Mononuclear cell (primary cell): ENCODE results near the gene CEBPG. TPM values are rescaled to one million over a fixed set of nuclear protein-coding genes. Genes with fewer than 3 reads are reported as not detected.

Experiments used
- H3K27me3 ChIP-seq: 2 replicates; pipeline ENCODE4 v1.6.0; 2011; ENCODE audit warnings: low read length, control low read depth; ENCODE audit not compliant: insufficient read depth
- H3K4me1 ChIP-seq: 2 replicates; pipeline ENCODE4 v1.5.1; 2011; ENCODE audit warnings: mild to moderate bottlenecking, low read length, control low read depth; ENCODE audit not compliant: insufficient read depth
- H3K4me3 ChIP-seq: 2 replicates; pipeline ENCODE4 v1.5.1; 2011; ENCODE audit warnings: mild to moderate bottlenecking, low read length, moderate library complexity
- H3K9me3 ChIP-seq: 2 replicates; pipeline ENCODE4 v1.5.1; 2011; ENCODE audit warnings: low read depth, mild to moderate bottlenecking, control low read depth, low read length
- total RNA-seq: library from RNA; depleted of rRNA; stranded (reverse); fragments of >200 nt; gene quantifications from one replicate; pipeline ENCODE4 v1.2.3, GENCODE V29; 2012

Gene CEBPG
- total RNA-seq, 1 donor = 25.3 TPM

DNA sequence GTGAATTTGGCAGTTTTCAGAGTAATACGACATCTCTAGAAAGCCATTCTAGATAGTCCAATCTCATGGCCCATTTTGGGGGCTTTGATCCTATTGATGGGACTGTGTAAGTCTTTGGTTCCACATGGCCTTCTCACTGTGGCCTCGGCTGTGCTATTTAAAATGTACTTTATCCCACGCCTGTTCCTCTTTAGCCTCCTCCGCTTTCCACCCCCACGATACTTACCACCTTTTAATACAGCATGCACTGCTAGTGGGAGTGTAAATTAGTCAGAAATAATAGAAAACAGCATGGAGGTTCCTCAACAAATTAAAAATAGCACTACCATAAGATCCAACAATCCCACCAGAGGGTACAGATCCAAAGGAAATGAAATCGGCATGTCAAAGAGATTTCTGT lies 28.3 kb upstream of the CEBPG start:
- H3K27me3 ChIP-seq = peaks cover 26% of the 10 kb centered on the region
- no peaks in the 10 kb centered on the region for H3K9me3 ChIP-seq
- H3K4me3 ChIP-seq = no peak overlapping the region

DNA sequence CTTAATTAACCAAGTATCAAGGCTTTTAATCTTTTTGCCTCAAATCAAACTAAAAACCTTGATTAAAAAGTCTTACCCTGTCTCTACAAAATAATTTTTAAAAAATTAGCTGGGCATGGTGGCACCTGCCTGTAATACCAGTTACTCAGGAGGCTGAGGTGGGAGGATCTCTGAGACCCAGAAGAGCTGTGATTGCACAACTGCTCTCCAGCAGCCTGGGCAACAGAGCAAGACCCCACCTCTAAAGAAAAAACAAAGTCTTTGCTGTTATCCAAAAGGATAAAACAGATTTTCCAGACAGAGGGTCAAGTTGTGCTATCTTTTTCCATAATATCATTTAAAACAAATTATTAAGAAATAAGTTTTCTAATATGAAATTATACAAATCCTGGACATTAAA lies 26.8 kb upstream of the CEBPG start:
- H3K4me1 ChIP-seq = no peaks in the 10 kb centered on the region
- H3K4me3 ChIP-seq = no peak overlapping the region
- no peaks in the 10 kb centered on the region for H3K9me3 ChIP-seq
- H3K27me3 ChIP-seq = peaks cover 26% of the 10 kb centered on the region

More for the DNA sequence above, 28.3 kb upstream of the CEBPG start:
- no peaks in the 10 kb centered on the region for H3K4me1 ChIP-seq

DNA sequence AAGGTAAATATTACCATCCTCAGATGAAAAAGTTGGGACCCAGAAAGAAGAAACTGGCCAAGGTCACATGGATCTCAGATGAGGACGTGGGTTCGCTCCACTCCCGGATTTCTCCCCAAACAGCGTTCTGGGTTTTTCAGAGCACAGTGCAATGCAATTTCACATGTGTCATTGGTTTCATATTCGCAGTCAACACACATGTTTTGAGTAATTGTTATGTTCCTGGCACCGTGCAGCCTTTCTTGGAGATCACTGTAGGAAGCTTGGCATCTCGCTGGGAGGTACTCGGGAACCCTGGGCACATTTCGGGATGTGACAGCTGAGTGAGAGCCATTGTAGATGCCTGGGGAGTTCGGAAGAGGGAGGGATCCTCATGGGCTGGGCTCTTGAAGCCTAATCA lies 26.2 kb upstream of the CEBPG start:
- no peaks in the 10 kb centered on the region for H3K9me3 ChIP-seq
- H3K27me3 ChIP-seq = peaks cover 26% of the 10 kb centered on the region
- no peak overlapping the region for H3K4me3 ChIP-seq
- no peaks in the 10 kb centered on the region for H3K4me1 ChIP-seq

DNA sequence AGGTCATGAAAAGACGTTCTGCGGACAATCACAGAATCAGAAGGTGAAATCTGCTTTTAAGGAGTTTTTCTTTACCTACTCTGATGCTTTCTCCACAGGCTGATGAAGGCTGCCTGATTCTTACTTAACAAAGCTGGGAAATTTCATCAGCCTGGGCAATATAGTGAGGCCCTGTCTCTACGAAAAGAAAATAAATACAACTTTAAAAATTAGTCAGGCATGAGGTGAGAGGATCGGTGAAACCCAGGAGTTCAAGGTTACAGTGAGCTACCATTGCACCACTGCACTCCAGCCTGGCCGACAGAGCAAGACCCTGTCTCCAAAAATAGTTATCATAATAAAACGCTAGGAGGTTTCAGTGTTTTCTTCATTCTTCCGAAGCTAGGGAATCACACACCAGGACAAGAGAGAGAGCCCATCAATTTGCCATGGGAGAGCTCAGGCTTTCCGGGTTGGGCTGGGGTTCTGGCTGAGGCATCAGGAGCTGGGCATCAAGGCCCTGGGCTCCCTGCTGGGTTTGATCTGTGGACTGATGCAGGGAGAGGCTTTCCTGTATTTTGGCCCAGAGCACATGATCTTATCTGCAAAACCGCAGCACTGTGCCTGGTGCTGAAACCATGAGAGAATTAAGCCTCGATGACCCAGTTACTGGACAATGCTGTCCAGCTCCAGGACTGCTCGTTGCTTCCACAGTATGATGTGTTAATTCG lies 25.1 kb upstream of the CEBPG start:
- Histone ChIP-seq H3K4me3 (no peak overlapping the region), H3K27me3 (peaks cover 21% of the 10 kb centered on the region), H3K9me3 (no peaks in the 10 kb centered on the region), H3K4me1 (no peaks in the 10 kb centered on the region)

DNA sequence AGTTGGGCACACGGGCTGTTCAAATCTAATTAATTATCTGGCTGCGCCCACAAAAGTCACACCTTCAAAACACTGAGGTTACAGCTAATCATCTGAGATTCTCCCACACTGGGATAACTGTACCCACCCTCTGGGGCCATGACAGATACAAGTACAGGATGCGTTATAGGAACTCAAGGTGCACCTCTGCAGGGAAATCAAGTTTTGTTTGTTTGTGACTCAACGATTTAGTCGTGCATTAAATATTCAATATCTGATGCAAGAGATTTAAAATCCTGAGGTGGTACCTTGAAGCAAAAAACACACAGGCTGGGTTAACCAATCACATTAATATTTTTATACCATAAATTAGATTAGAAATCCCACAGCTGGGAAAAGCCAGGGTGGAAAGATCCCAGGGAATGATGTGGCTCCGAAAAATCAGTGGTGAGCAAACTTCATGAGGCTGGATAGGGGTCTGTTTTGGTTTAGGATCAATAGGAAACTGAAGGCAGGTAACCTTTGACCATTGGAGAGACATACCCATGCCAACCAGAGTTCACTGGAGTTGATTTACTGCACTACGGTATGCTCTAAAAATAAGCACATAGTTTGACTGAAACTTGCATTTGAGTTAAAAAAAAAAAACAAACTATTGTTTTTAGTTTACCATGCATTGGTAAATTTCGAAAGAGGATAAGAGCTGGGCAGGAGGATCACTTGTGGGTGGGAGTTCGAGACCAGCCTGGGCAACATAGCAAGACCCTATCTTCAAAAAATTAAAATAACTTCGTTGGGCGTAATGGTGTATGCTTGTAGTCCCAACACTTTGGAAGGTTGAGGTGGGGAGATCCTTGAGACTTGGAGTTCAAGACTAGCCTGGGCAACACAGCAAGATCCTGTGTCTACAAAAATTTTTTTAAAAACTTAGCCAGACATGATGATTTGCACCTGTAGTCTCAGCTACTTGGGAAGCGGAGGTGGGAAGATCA lies 23.9 kb upstream of the CEBPG start:
- H3K27me3 ChIP-seq = peaks cover 11% of the 10 kb centered on the region
- no peak overlapping the region for H3K4me3 ChIP-seq
- H3K4me1 ChIP-seq = no peaks in the 10 kb centered on the region

DNA sequence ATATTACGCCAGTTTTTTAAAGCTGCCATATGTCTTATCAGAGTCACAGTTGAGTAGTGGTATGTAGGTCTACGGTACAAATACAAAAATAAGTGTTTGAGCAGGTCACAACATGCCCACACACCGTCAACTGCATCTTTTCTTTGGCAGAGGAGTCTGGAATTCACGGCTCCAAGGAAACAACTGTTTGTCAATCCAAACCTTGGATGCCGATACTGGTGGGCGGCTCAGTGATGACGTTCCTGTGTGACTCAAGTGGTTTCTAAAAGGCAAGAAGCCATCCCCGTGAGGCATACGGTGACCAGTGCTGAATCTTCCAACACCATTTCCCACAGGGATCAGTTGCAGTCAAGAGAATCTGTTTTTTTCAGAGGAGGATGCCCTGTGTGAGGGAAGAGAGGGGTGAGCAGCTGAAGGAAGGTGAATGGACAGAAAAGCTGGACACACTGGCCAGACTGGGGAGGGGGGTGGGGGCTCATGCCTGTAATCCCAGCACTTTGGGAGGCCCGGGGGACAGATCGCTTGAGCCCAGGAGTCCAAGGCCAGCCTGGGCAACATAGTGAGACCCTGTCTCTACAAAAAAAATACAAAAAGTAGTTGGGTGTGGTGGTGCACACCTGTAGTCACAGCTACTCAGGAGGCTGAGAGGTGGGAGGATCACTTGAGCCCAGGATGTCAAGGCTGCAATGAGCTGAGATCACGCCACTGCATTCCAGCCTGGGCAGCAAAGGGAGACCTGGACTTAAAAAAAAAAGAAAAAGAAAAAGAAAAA lies 22.8 kb upstream of the CEBPG start:
- no peaks in the 10 kb centered on the region for H3K4me1 ChIP-seq
- H3K27me3 ChIP-seq = peaks cover 5% of the 10 kb centered on the region
- peaks cover 5% of the 10 kb centered on the region for H3K9me3 ChIP-seq
- no peak overlapping the region for H3K4me3 ChIP-seq

More for the DNA sequence above, 23.9 kb upstream of the CEBPG start:
- no peaks in the 10 kb centered on the region for H3K9me3 ChIP-seq

DNA sequence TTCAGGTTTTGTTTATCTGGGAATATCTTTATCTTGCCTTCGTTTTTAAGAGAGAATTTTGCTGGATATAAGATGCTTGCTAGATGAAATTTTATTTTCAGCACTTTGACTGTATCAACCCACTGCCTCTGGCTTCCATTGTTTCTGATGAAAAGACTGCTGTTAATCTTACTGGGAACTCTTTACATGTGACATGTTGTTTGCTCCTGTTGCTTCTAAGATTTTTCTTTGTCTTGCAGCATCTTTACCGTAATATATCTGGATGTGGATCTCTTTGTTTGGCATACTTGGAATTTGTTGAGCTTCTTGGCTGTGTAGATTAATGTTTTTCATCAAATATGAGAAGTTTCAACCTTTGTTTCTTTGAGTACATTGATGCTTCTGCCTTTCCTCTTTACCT lies 18.0 kb upstream of the CEBPG start:
- Histone ChIP-seq H3K4me1 (no peaks in the 10 kb centered on the region), H3K9me3 (peaks cover 9% of the 10 kb centered on the region), H3K4me3 (no peak overlapping the region), H3K27me3 (no peaks in the 10 kb centered on the region)

DNA sequence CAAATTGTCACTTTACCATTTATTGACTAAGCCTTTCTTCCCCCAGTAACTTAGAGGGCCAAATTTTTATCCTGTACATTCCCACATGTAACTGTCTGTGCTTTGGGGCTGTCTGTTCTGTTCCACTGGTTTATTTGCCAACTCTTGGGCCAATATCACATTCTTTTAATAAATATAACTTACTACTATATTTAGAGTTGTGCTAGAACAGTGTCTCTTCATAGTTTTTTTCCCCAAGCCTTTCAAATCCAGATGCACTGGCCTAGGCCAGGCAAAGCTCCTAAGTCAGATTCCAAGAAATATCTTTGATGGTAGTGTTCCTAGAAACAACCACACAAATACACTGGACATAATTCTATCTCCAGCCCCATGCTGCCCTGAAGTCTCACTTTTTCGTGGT lies 16.0 kb upstream of the CEBPG start:
- Histone ChIP-seq H3K4me3 (no peak overlapping the region), H3K27me3 (no peaks in the 10 kb centered on the region), H3K4me1 (no peaks in the 10 kb centered on the region), H3K9me3 (peaks cover 9% of the 10 kb centered on the region)

DNA sequence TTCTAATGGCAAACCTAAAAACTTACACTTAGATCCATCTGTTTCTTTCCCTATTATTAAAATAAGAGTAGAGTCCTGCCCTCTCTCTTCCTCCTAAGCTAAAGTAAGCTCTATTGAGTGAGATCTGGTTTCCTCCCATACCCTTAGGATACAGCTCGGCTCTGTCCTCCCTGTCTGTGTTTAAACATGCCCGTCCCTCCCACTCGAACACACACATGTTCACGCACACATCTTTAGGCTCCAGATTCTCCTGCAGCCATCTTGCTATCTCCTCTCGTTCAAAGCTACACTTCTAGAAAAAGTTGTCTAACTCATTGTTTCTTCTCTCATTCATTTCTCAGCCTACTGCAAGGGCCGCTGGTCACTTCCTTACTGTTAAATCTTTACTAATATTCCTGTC lies 15.1 kb upstream of the CEBPG start:
- Histone ChIP-seq H3K4me1 (no peaks in the 10 kb centered on the region), H3K9me3 (peaks cover 9% of the 10 kb centered on the region), H3K4me3 (no peak overlapping the region), H3K27me3 (no peaks in the 10 kb centered on the region)

DNA sequence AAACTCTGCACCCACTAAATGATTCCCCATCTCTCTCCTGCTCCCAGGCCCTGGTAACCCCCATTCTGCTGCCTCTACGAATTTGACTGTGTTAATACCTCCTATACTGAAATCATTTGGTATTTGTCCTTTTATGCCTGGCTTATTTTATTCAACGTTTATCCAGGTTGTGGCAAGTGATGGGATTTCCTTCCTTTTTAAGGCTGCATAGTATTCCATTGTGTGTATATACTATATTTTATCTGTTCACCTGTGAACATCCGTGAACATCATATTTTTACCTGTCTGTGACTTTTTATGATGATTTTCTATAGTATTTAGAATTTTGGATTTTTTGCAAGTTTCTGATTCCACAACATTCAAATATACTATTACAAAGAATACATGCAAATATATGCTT lies 13.9 kb upstream of the CEBPG start:
- Histone ChIP-seq H3K27me3 (no peaks in the 10 kb centered on the region), H3K4me1 (no peaks in the 10 kb centered on the region), H3K9me3 (peaks cover 9% of the 10 kb centered on the region), H3K4me3 (no peak overlapping the region)

DNA sequence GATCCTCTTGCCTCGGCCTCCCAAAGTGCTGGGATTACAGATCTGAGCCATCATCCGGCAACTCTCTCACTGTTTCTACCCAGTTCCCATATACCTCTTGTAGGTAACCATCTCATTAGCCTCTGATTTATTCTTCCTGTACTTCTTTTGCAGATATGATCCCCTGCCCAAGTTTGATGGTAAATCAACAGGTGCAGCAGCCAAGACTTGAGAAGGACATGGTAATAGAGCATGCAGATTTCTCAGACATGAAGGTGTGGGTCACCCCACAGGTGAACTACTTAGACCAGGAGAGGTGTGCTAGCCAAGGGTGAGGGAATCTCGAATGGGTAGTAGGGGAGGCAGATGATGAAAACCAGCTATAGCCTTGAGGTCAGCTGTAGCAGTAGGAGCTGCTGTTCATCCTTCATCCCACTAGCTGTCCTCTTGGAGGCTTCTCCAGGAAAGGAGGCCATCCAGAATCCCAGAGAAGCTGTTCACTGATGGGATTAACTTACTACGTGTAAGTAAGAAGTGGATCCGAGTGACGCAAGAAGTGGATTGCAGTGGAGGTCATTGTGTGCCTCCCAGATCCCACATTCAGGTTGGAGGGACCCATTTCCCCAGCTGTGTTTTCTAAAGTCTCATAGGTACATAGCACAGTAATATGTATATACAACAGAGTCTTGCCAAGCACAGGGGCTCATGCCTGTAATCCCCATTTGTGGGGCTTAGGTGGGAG lies 10.8 kb upstream of the CEBPG start:
- H3K9me3 ChIP-seq = no peaks in the 10 kb centered on the region
- no peaks in the 10 kb centered on the region for H3K4me1 ChIP-seq
- H3K4me3 ChIP-seq = no peak overlapping the region
- H3K27me3 ChIP-seq = no peaks in the 10 kb centered on the region

DNA sequence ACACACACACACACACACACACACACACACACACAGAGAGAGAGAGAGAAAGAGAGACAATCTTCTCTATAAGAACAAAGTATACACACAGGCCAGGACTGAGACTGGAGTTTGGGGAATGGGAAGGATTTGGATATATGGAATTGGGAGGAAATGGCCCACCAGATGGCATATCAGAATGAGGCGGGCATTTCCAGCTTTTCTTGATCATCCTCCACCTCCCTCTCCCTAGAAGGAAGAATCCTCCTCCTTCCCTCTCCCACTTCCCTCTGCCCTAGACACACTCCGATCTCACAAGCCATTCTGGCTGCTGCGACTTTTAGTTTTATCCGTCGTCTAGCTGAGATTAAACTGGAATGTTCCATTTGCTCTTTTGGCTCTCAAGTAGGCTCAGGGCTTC lies 10.0 kb upstream of the CEBPG start:
- Histone ChIP-seq H3K4me3 (no peak overlapping the region), H3K27me3 (no peaks in the 10 kb centered on the region), H3K4me1 (no peaks in the 10 kb centered on the region), H3K9me3 (no peaks in the 10 kb centered on the region)

DNA sequence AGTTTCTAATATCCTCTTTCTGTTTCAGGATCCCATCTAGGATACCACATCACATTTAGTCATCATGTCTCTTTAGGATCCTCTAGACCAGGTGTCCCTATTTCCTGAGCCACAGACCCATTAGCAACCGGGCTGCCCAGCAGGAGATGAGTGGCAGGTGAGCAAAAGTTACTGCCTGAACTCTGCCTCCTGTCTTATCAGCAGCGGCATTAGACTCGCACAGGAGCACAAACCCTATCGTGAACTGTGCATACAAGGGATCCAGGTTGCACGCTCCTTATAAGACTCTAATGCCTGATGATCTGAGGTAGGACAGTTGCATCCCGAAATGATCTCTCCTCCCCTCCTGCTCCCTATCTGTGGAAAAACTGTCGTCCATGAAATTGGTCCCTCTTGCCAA lies 7.8 kb upstream of the CEBPG start:
- H3K4me1 ChIP-seq = no peaks in the 10 kb centered on the region
- H3K9me3 ChIP-seq = no peaks in the 10 kb centered on the region
- H3K4me3 ChIP-seq = no peak overlapping the region
- no peaks in the 10 kb centered on the region for H3K27me3 ChIP-seq

DNA sequence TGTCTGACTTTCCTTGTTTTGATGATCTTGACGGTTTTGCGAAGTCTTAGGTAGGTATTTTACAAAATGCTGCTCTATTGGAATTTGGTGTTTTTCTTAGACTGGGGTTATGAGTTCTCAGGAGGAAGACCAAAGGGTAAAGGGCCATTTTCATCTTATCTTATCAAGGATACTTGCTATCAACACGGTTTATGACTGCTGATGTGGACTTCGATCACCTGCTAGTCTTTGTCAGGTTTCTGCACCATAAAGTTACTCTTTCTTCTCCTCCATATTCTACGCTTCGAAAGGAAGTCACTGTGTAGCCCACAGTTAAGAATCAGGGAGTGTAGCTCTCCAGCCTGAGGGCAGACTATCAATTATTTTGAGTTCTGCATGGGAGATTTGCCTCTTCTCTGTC lies 7.4 kb upstream of the CEBPG start:
- Histone ChIP-seq H3K9me3 (no peaks in the 10 kb centered on the region), H3K27me3 (no peaks in the 10 kb centered on the region), H3K4me1 (peaks cover under 1% of the 10 kb centered on the region), H3K4me3 (no peak overlapping the region)
